ENCODE measurements around the gene C19orf38.
A peak's percentile ranks its signal among the peaks of the same experiment; 100 is the strongest.
"Not testable (repeated sequence)": the region's sequence is repeated elsewhere in the genome, so short reads cannot be mapped to it uniquely, and the experiment has no call there.

Gene C19orf38

GRCh38 chr19:10868872-10869547 lies 20.8 kb downstream of the C19orf38 start:
- peaks cover 25% of the 10 kb centered on the region for H3K79me2 ChIP-seq (ENCODE audit: control insufficient read depth, low read length)
- peak overlapping the region; percentile 85 for H3K4me2 ChIP-seq (ENCODE audit: low read length)
- peaks cover 8% of the 10 kb centered on the region; the same call in 1 of the 2 replicates for H3K36me3 ChIP-seq (ENCODE audit: control insufficient read depth, low read length)
- H3K4me3 ChIP-seq (ENCODE audit: low read length) = peak overlapping the region; percentile 71
- H3K9me3 ChIP-seq (ENCODE audit: control insufficient read depth, insufficient read depth, low read length) = no peaks in the 10 kb centered on the region
- H3K27ac ChIP-seq (ENCODE audit: low read depth, low read length) = peak overlapping the region; percentile 85
- peaks cover 60% of the 10 kb centered on the region for H3K4me1 ChIP-seq (ENCODE audit: control insufficient read depth, low read length)
- H3K9me2 ChIP-seq (replicated peaks; ENCODE audit: control insufficient read depth, low read length) = no peaks in the 10 kb centered on the region
- no peaks in the 10 kb centered on the region for H4K20me1 ChIP-seq (ENCODE audit: control insufficient read depth, insufficient read depth, low read depth, low read length)
- peaks cover 11% of the 10 kb centered on the region for H3F3A ChIP-seq (ENCODE audit: control insufficient read depth, insufficient read depth)
- H3K27me3 ChIP-seq (ENCODE audit: control insufficient read depth, low read length) = no peaks in the 10 kb centered on the region
- TF ChIP-seq EZH2phosphoT487 (IDR thresholded peaks at IDR 0.05; ENCODE audit: borderline replicate concordance, low read length) (no peak), CTCF (IDR thresholded peaks at IDR 0.05; ENCODE audit: low read depth, low read length, poor library complexity, severe bottlenecking) (no peak)

GRCh38 chr19:10869872-10870311 lies 21.7 kb downstream of the C19orf38 start:
- not testable (repeated sequence) for H3K27me3 ChIP-seq (ENCODE audit: control insufficient read depth, low read length); H3K9me2 ChIP-seq (replicated peaks; ENCODE audit: control insufficient read depth, low read length); H3K4me3 ChIP-seq (ENCODE audit: low read length); H3K9me3 ChIP-seq (ENCODE audit: control insufficient read depth, insufficient read depth, low read length); H4K20me1 ChIP-seq (ENCODE audit: control insufficient read depth, insufficient read depth, low read depth, low read length); H3K27ac ChIP-seq (ENCODE audit: low read depth, low read length)
- Histone ChIP-seq H3K4me1 (ENCODE audit: control insufficient read depth, low read length) (peaks cover 57% of the 10 kb centered on the region), H3K79me2 (ENCODE audit: control insufficient read depth, low read length) (peaks cover 34% of the 10 kb centered on the region), H3K4me2 (ENCODE audit: low read length) (peak overlapping the region; percentile 100; the same call in 1 of the 2 replicates), H3F3A (ENCODE audit: control insufficient read depth, insufficient read depth) (peaks cover 11% of the 10 kb centered on the region), H3K36me3 (ENCODE audit: control insufficient read depth, low read length) (peaks cover 13% of the 10 kb centered on the region)

GRCh38 chr19:10870501-10870954 lies 22.3 kb downstream of the C19orf38 start:
- Histone ChIP-seq H3K27ac (ENCODE audit: low read depth, low read length) (peak overlapping the region; percentile 55), H3F3A (ENCODE audit: control insufficient read depth, insufficient read depth) (peaks cover 11% of the 10 kb centered on the region), H3K36me3 (ENCODE audit: control insufficient read depth, low read length) (peaks cover 13% of the 10 kb centered on the region), H3K4me2 (ENCODE audit: low read length) (peak overlapping the region; percentile 100), H3K9me2 (replicated peaks; ENCODE audit: control insufficient read depth, low read length) (no peaks in the 10 kb centered on the region), H3K27me3 (ENCODE audit: control insufficient read depth, low read length) (no peaks in the 10 kb centered on the region), H3K4me3 (ENCODE audit: low read length) (peak overlapping the region; percentile 86), H3K4me1 (ENCODE audit: control insufficient read depth, low read length) (peaks cover 57% of the 10 kb centered on the region), H3K9me3 (ENCODE audit: control insufficient read depth, insufficient read depth, low read length) (no peaks in the 10 kb centered on the region), H4K20me1 (ENCODE audit: control insufficient read depth, insufficient read depth, low read depth, low read length) (no peaks in the 10 kb centered on the region), H3K79me2 (ENCODE audit: control insufficient read depth, low read length) (peaks cover 40% of the 10 kb centered on the region)
- TF ChIP-seq CTCF (IDR thresholded peaks at IDR 0.05; ENCODE audit: low read depth, low read length, poor library complexity, severe bottlenecking) (no peak), EZH2phosphoT487 (IDR thresholded peaks at IDR 0.05; ENCODE audit: borderline replicate concordance, low read length) (no peak)

GRCh38 chr19:10870955-10871603 lies 22.9 kb downstream of the C19orf38 start, which contains the start of gene CARM1:
CARM1 (plus strand) TSS chr19:10871553; CDS start chr19:10871703, 150 bp downstream.
- Histone ChIP-seq H3K9me3 (ENCODE audit: control insufficient read depth, insufficient read depth, low read length) (no peaks in the 10 kb centered on the region), H3K4me3 (ENCODE audit: low read length) (peak within 1 kb of the TSS; percentile 86), H3F3A (ENCODE audit: control insufficient read depth, insufficient read depth) (peaks cover 11% of the 10 kb centered on the region), H4K20me1 (ENCODE audit: control insufficient read depth, insufficient read depth, low read depth, low read length) (no peaks in the 10 kb centered on the region), H3K79me2 (ENCODE audit: control insufficient read depth, low read length) (peaks cover 46% of the 10 kb centered on the region), H3K27ac (ENCODE audit: low read depth, low read length) (peak within 1 kb of the TSS; percentile 78), H3K36me3 (ENCODE audit: control insufficient read depth, low read length) (peaks cover 13% of the 10 kb centered on the region), H3K9me2 (replicated peaks; ENCODE audit: control insufficient read depth, low read length) (no peaks in the 10 kb centered on the region), H3K4me1 (ENCODE audit: control insufficient read depth, low read length) (peaks cover 58% of the 10 kb centered on the region), H3K4me2 (ENCODE audit: low read length) (peak within 1 kb of the TSS; percentile 100), H3K27me3 (ENCODE audit: control insufficient read depth, low read length) (no peaks in the 10 kb centered on the region)
- peak; percentile 12 for TF ChIP-seq CTCF (IDR thresholded peaks at IDR 0.05; ENCODE audit: low read depth, low read length, poor library complexity, severe bottlenecking)
- no peak for TF ChIP-seq EZH2phosphoT487 (IDR thresholded peaks at IDR 0.05; ENCODE audit: borderline replicate concordance, low read length)
